RCC 7860 (cell line): Measurements from ENCODE around the gene IL19.
A peak's percentile ranks its signal among the peaks of the same experiment; 100 is the strongest.

ENCODE experiments used
- DNase-seq: peaks from one replicate; pipeline ENCODE4 v3.0.0-alpha.2; 2015; ENCODE audit warnings: low spot score
- FAIRE-seq: peaks from 2 replicates; lab custom pipeline; 2012; peaks lifted over from hg19 to GRCh38; lab: Jason Lieb, UNC

The IL19 gene

GRCh38 chr1:206828765-206829164 is 58.2 kb downstream of the IL19 start:
- DNase-seq (no peak), FAIRE-seq (no peak)

GRCh38 chr1:206829282-206829681 is 58.7 kb downstream of the IL19 start:
- no peak for FAIRE-seq
- no peak for DNase-seq

GRCh38 chr1:206829875-206830274 is 59.3 kb downstream of the IL19 start:
- FAIRE-seq: no peak
- no peak for DNase-seq

GRCh38 chr1:206831650-206832049 is 61.1 kb downstream of the IL19 start:
- FAIRE-seq (no peak), DNase-seq (no peak)

GRCh38 chr1:206832352-206832880 is 61.8 kb downstream of the IL19 start:
- DNase-seq: no peak
- no peak for FAIRE-seq

GRCh38 chr1:206833106-206833680 is 62.6 kb downstream of the IL19 start:
- FAIRE-seq: no peak
- DNase-seq: no peak

GRCh38 chr1:206833801-206834200 is 63.2 kb downstream of the IL19 start:
- FAIRE-seq (no peak), DNase-seq (no peak)

GRCh38 chr1:206834217-206834616 is 63.6 kb downstream of the IL19 start:
- DNase-seq (no peak), FAIRE-seq (no peak)

- no peak for FAIRE-seq
- DNase-seq: no peak
Measured at GRCh38 chr1:206834711-206835110, 64.1 kb downstream of the IL19 start.

- FAIRE-seq (no peak), DNase-seq (no peak)
Measured at GRCh38 chr1:206835186-206835585, 64.6 kb downstream of the IL19 start.

- FAIRE-seq (no peak), DNase-seq (no peak)
Measured at GRCh38 chr1:206836111-206836510, 65.5 kb downstream of the IL19 start.

- no peak for FAIRE-seq
- no peak for DNase-seq
Measured at GRCh38 chr1:206839006-206839560, 68.5 kb downstream of the IL19 start.

- no peak for FAIRE-seq
- DNase-seq: peak; percentile 51
Measured at GRCh38 chr1:206839857-206840256, 69.3 kb downstream of the IL19 start.

GRCh38 chr1:206841609-206842323 is 71.2 kb downstream of the IL19 start:
- no peak for FAIRE-seq
- no peak for DNase-seq

- FAIRE-seq: no peak
- DNase-seq: no peak
Measured at GRCh38 chr1:206842854-206843253, 72.3 kb downstream of the IL19 start.

GRCh38 chr1:206843626-206844025 is 73.1 kb downstream of the IL19 start:
- DNase-seq (no peak), FAIRE-seq (no peak)

GRCh38 chr1:206846487-206846886 is 75.9 kb downstream of the IL19 start:
- DNase-seq: no peak
- FAIRE-seq: no peak

- DNase-seq: no peak
- FAIRE-seq: no peak
Measured at GRCh38 chr1:206847337-206847834, 76.8 kb downstream of the IL19 start.

GRCh38 chr1:206847946-206848345 is 77.4 kb downstream of the IL19 start:
- no peak for FAIRE-seq
- DNase-seq: no peak

- DNase-seq (no peak), FAIRE-seq (no peak)
Measured at GRCh38 chr1:206850401-206850800, 79.8 kb downstream of the IL19 start.

GRCh38 chr1:206851341-206852010 is 80.9 kb downstream of the IL19 start:
- DNase-seq (no peak), FAIRE-seq (no peak)
